DOHH2 (cell line): ENCODE results near the gene KCTD1.

Source experiments
- CTCF ChIP-seq: fragments of 200-600 bp; sonication (generic); IDR thresholded peaks from one replicate; pipeline ENCODE4 v1.5.1; 2014; ENCODE audit warnings: antibody characterized with exemption, mild to moderate bottlenecking, low read depth, low read length; ENCODE audit not compliant: poor library complexity, severe bottlenecking
- EZH2phosphoT487 ChIP-seq: fragments of 200-600 bp; sonication (generic); IDR thresholded peaks from 2 replicates; pipeline ENCODE4 v1.6.1; 2017; ENCODE audit warnings: borderline replicate concordance, mild to moderate bottlenecking, antibody characterized with exemption, low read length, moderate library complexity, mixed read lengths

GRCh38 chr18:26547646-26548414 lies 523 bp downstream of the KCTD1 start:
- peak; percentile 17 for TF ChIP-seq CTCF
- no peak for TF ChIP-seq EZH2phosphoT487
